Stimulated activated CD4-positive, alpha-beta T cell treated with anti-CD3 and anti-CD28 coated beads, Interleukin-1b, Interleukin-23, amount 100 ng/mL, for 48 hours (primary cell): ENCODE measurements around the gene IL1RAPL1.

Source experiments
- DNase-seq: peaks from one replicate; pipeline ENCODE4 v3.0.0-alpha.2; 2020

The IL1RAPL1 gene

DNA sequence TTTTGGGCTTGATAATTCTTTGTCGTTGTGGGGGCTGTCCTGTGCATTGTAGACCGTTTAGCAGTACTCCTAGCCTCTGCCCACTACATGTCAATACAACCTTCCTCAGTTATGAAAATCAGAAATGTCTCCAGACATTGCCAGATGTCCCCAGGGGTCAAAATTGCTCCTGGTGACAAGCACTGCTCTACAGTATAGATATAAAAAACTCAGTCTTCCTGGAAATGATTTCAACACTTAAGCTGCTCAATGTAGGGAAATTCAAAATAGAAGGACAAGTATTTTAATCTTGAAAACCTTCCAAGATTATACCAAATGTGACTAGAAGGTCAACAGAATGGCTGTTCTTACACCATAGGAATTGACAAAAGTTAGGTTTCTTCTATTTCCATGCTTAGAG, 1339.4 kb downstream of the IL1RAPL1 start:
- no peak for DNase-seq

DNA sequence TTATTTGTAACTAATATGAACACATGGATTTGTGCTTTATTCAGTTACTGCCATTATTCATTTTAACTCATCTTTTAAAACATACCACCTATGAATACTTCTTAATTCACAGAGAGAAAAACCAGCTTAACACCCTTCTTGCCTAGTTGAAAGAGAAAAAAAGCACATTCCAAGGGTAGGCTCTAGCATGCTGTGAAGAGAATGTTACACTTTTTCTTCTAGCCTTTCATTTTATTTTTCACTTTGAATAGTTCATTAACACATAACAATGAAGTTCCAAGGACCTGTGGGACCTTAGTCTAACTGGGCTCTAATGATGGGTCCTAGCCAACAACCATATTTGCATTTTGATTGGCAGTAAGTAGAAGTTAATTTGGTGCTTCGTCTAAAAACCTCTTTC, 1348.2 kb downstream of the IL1RAPL1 start:
- no peak for DNase-seq

DNA sequence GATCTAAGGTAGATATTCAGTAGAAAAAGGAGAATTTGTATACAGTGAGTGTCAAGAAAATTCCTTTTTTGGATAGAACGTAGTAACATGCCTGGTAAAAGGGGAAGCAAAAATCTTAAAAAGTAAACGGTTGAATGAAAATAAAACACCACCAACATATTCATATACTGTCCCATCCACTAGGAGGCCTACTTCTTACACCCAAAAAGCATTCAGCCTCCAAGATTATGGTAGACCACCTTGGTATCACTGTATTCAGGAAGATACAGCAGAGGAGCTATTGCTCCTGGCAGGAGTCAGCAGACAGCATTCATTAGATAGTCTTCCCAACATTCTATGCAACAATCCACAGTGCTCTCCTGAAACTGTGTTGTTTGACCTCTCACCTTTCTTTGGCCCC, 1353.5 kb downstream of the IL1RAPL1 start:
- no peak for DNase-seq

DNA sequence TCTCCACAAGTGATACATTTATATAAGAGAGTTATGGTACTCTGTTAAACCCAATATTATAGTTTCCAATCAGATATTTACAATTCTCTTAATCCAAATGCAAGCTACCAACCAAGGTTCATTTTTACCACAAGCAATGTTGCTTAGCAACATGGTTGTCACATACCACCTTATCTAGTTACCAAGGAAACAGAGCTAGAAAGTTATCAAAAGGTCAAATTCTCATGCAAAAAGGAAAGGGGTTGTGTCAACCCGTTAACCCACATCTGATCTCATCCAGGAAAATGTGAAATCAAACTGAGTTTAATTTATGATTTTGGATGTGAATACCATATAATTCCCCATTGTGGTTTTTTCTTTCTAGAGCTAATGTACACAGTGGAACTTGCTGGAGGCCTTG, 1354.0 kb downstream of the IL1RAPL1 start:
- DNase-seq: no peak

DNA sequence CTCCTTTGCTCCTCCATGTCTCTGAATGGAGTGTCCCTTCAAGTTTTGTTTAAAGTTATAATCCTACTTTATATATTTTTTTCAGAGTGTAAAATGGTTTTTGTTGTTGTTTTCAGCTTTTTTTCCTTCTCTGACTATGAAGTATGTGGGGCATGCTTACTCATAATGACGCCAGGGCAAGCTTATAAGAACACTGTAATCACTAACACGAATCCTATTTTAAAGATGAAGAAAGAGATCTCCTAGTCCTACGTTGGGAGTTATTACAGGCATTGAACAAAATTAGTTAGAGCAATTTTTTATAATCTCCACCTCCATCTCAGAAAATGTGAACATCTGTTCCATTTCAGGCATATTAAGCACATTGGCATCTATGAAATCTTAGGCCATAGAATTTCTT, 1360.0 kb downstream of the IL1RAPL1 start:
- DNase-seq: no peak

DNA sequence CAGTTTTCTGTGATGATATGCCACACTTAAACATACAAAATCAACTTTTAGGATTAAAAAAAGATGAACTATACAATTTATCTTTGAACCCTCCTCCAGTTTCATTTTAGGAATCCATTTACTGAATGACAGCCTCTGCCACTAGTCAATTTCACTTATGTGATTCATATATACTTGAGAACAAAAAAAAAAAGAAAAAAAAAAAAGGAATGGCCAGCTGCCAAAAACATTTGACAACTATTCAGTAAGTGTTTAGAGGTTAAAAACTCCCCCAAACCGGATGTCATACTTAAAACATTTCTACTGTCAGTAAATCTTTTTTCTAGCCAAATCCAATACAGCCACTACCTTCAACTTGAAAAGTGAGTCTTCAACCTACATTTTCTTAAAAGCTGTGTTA, 1361.4 kb downstream of the IL1RAPL1 start:
- no peak for DNase-seq

DNA sequence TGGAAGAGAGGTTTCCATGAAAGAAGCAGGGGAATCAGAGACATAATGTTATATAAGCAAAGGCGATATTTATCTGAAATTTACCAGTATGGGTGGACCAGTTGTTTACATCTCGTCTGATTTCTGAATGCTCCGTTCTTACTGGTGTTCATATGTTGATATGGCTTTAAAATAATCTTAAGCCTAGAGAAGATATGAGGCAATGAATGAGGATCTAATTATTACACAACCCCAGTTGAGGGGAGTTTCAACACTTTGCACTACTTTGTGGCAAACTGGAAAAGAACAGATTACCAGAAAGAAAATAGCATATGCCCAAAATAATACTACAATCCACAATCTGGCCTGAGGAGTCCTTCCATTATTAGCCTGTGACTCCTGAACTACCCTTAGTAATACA, 1364.8 kb downstream of the IL1RAPL1 start:
- no peak for DNase-seq

DNA sequence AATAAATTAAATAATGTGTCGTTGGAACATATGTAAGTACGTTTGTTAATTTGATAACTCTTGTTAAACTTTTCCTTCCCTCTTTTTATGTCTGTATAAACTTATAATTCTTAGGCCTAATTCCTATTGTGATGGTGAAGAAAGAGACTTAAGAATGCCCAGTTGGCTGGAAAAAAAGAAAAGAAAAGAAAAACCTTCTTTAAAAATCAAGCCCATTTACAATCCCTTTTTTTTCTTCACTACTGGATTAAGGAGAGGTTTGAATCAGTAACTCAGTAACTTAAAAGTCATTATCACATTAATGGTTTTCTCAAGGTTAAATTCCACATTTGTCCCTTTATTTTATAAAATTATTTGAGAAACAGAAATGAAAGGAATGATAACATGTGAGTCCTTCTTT, 1374.8 kb downstream of the IL1RAPL1 start:
- DNase-seq: no peak

DNA sequence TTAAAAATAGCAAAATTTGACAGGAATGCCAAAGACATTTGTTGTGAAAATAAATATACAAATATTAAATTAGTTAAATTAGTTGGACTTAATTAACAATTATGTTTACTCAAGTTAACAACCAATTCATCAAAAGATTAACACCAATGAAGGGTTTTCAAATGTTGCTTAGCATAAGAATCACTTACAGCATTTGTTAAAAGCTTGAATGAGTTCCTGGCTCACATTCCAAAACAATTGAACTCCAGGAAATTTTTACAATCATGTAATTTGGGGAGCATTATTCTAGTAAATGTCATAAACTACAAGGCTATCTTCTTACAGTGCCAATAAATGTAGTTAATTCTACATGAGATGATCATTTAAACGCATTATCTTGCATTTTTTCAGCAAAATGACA, 1378.4 kb downstream of the IL1RAPL1 start:
- no peak for DNase-seq

DNA sequence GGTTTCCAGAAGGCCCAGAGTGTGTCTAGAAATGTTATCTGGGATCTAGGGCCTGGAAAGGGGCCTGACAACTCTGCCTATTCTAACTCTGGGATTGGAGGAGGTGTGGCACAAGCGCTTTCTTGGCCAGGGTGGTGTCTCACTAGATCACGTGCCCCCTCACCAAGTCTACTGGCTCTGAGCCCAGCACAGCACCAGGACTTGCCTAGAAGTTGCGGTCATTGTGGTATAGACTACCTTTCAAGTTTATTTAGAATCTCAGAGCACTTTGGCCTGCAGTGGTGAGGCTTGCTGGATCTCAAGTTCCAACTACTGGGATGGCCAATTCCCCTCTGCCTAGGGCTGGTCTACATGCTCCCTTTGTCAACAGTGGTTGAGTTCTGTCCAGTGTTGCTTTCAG, 1404.8 kb downstream of the IL1RAPL1 start:
- no peak for DNase-seq

DNA sequence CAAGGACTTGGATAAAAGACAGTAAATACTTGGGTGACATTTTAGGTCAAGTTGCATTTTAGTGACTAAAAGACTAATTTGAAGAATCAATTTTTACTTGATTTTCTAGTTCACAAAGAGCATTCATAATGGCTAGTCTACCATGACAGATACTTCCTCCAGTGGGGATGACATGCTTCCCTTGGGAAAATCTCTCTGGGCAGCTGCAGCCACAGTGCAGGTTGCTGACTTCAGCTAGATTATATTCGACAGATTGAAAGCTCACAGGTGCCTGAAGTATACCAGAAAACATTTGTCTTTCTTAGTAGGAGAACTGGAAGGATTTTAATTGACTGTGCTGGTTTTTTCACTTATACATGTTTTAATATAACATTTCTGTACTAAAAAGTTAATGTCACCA, 1418.6 kb downstream of the IL1RAPL1 start:
- no peak for DNase-seq
